ENCODE measurements around the gene FEZ2. TPM values are rescaled to one million over a fixed set of nuclear protein-coding genes. Genes with fewer than 3 reads are reported as not detected.

The FEZ2 gene
- total RNA-seq, 1 donor from 2014 or later, result 70.7 TPM

- Histone ChIP-seq H3K4me1 (no peaks in the 10 kb centered on the region), H3K27me3 (no peaks in the 10 kb centered on the region), H3F3A (ENCODE audit: low read depth) (no peaks in the 10 kb centered on the region), H3K4me3 (no peak overlapping the region), H3K4me2 (no peak overlapping the region), H3K27ac (no peak overlapping the region), H3K79me2 (ENCODE audit: low read depth) (no peaks in the 10 kb centered on the region), H3K9me3 (ENCODE audit: low read depth) (no peaks in the 10 kb centered on the region), H3K36me3 (no peaks in the 10 kb centered on the region), H3K9ac (no peak overlapping the region), H2AFZ (replicated peaks) (no peak overlapping the region), H4K20me1 (ENCODE audit: low read depth) (no peaks in the 10 kb centered on the region)
- Mint-ChIP-seq H3K27me3 (ENCODE audit: insufficient read depth, low read depth) (no peaks in the 10 kb centered on the region), H3K9me3 (peaks cover 11% of the 10 kb centered on the region), H3K27ac (no peak overlapping the region), H3K4me1 (no peaks in the 10 kb centered on the region), H3K36me3 (no peaks in the 10 kb centered on the region), H3K4me3 (no peak overlapping the region)
- DNase-seq (ENCODE audit: low spot score), result no peak
- no peak for TF ChIP-seq CTCF (IDR thresholded peaks at IDR 0.05)
- no peak for TF ChIP-seq EZH2phosphoT487 (IDR thresholded peaks at IDR 0.05)
- TF ChIP-seq EZH2 (IDR thresholded peaks at IDR 0.05), result no peak
Measured at GRCh38 chr2:36626756-36627155, 28.8 kb upstream of the FEZ2 start.

GRCh38 chr2:36626071-36626470, 28.1 kb upstream of the FEZ2 start:
- H3K4me3 ChIP-seq, result no peak overlapping the region
- no peaks in the 10 kb centered on the region for H3F3A ChIP-seq (ENCODE audit: low read depth)
- no peaks in the 10 kb centered on the region for H3K36me3 ChIP-seq
- H2AFZ ChIP-seq (replicated peaks), result no peak overlapping the region
- H3K79me2 ChIP-seq (ENCODE audit: low read depth), result no peaks in the 10 kb centered on the region
- no peak overlapping the region for H3K27ac Mint-ChIP-seq
- H3K9me3 Mint-ChIP-seq, result peaks cover 11% of the 10 kb centered on the region
- no peak for DNase-seq (ENCODE audit: low spot score)
- H4K20me1 ChIP-seq (ENCODE audit: low read depth), result no peaks in the 10 kb centered on the region
- H3K4me2 ChIP-seq, result no peak overlapping the region
- TF ChIP-seq EZH2phosphoT487 (IDR thresholded peaks at IDR 0.05), result no peak
- no peak for TF ChIP-seq CTCF (IDR thresholded peaks at IDR 0.05)
- TF ChIP-seq EZH2 (IDR thresholded peaks at IDR 0.05), result no peak
- H3K27me3 Mint-ChIP-seq (ENCODE audit: insufficient read depth, low read depth), result no peaks in the 10 kb centered on the region
- H3K9me3 ChIP-seq (ENCODE audit: low read depth), result no peaks in the 10 kb centered on the region
- no peaks in the 10 kb centered on the region for H3K36me3 Mint-ChIP-seq
- H3K27me3 ChIP-seq, result no peaks in the 10 kb centered on the region
- no peak overlapping the region for H3K27ac ChIP-seq
- no peak overlapping the region for H3K4me3 Mint-ChIP-seq
- H3K4me1 ChIP-seq, result no peaks in the 10 kb centered on the region
- H3K9ac ChIP-seq, result no peak overlapping the region
- H3K4me1 Mint-ChIP-seq, result no peaks in the 10 kb centered on the region

- H3K4me2 ChIP-seq, result no peak overlapping the region
- H3K79me2 ChIP-seq (ENCODE audit: low read depth), result no peaks in the 10 kb centered on the region
- H3K9me3 ChIP-seq (ENCODE audit: low read depth), result no peaks in the 10 kb centered on the region
- TF ChIP-seq EZH2 (IDR thresholded peaks at IDR 0.05) (no peak), CTCF (IDR thresholded peaks at IDR 0.05) (no peak), EZH2phosphoT487 (IDR thresholded peaks at IDR 0.05) (no peak)
- Mint-ChIP-seq H3K27me3 (ENCODE audit: insufficient read depth, low read depth) (no peaks in the 10 kb centered on the region), H3K9me3 (peaks cover 11% of the 10 kb centered on the region), H3K36me3 (no peaks in the 10 kb centered on the region), H3K4me1 (no peaks in the 10 kb centered on the region), H3K4me3 (no peak overlapping the region), H3K27ac (no peak overlapping the region)
- H2AFZ ChIP-seq (replicated peaks), result no peak overlapping the region
- no peaks in the 10 kb centered on the region for H3F3A ChIP-seq (ENCODE audit: low read depth)
- H3K27me3 ChIP-seq, result no peaks in the 10 kb centered on the region
- no peaks in the 10 kb centered on the region for H4K20me1 ChIP-seq (ENCODE audit: low read depth)
- DNase-seq (ENCODE audit: low spot score), result no peak
- H3K27ac ChIP-seq, result no peak overlapping the region
- H3K4me3 ChIP-seq, result no peak overlapping the region
- no peaks in the 10 kb centered on the region for H3K36me3 ChIP-seq
- H3K4me1 ChIP-seq, result no peaks in the 10 kb centered on the region
- no peak overlapping the region for H3K9ac ChIP-seq
Measured at GRCh38 chr2:36625304-36625703, 27.3 kb upstream of the FEZ2 start.

Data from neural progenitor cell (in vitro differentiated cells).